ENCODE results near the gene MTSS2. TPM values are rescaled to one million over a fixed set of nuclear protein-coding genes. Genes with fewer than 3 reads are reported as not detected.

Gene MTSS2
- total RNA-seq, 1 experiment from 2014 or later: 64.1 TPM

DNA sequence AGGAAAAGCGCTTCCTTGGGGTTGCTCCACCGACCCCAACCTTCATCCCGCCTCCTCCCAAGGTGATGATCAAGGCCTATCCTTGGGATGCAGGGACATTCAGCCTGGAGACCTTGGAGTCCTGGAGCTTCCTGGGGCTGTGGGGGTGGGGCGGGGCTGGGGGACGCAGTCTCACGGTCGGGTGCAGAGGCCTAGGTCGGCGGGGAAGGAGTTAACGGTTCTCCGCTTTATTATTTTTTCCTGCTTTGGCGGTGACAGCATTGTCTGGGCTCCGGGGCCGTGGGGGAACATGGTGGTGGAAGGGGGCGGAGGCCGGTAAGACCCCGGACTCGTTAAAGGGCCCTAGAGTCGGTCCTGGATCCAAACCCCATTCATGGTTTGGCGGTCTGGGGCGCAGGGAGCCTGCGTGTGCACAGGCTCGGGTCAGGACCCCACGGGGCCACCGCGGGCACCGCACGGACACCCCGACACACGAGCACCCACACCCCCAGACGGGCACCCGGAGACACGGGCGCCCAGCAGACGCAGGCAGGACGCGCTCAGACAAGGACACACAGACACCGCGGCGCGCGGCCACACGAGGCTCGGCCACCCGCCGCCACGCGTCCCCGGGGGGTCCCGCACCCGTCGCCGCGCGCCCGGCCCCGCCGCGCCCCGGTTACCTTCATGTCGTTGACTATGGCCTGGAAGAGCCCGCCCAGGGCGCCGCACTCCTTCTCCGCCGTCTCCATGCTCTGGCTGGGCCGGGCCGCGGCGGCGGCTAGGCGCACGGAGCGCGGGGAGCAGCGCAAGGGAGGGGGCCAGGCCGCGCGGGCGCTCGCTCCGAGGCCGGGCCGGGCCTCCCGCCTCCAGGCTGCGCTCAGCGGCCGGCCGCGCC lies 554 bp downstream of the MTSS2 start:
- Mint-ChIP-seq H3K36me3 (ENCODE audit: insufficient read depth, unreplicated experiment) (peaks cover 22% of the 10 kb centered on the region), H3K27ac (ENCODE audit: unreplicated experiment) (peak overlapping the region; percentile 45), H3K4me1 (ENCODE audit: low read depth, unreplicated experiment) (peaks cover 29% of the 10 kb centered on the region), H3K4me3 (ENCODE audit: unreplicated experiment) (peak overlapping the region; percentile 76), H3K27me3 (ENCODE audit: insufficient read depth, unreplicated experiment) (no peaks in the 10 kb centered on the region), H3K9me3 (ENCODE audit: unreplicated experiment) (no peaks in the 10 kb centered on the region)
- DNase-seq: no peak
- ChIA-PET POLR2A (no interaction called here), CTCF (no interaction called here)
- H3K4me1 ChIP-seq: peaks cover 39% of the 10 kb centered on the region
- no peaks in the 10 kb centered on the region for H3K27me3 ChIP-seq (replicated peaks; ENCODE audit: control insufficient read depth, insufficient read depth, low read length)
- intact Hi-C loops (cut with micrococcal nuclease; ENCODE audit: unreplicated experiment): loop anchor here (1.0 kb wide), 1 partner anchor 9 kb away; no protein-coding TSS in a partner anchor
- TF ChIP-seq CTCF (IDR thresholded peaks at IDR 0.05; ENCODE audit: insufficient read depth in 1 of 2, low read depth in 1 of 2, low read length in 1 of 2, severe bottlenecking in 1 of 2, unreplicated experiment in 1 of 2): no peak
- H3K9me3 ChIP-seq: no peaks in the 10 kb centered on the region
- BruUV-seq (replicated peaks): no TSS peak
- H3K36me3 ChIP-seq (ENCODE audit: control insufficient read depth, insufficient read depth, low read length): peaks cover 2% of the 10 kb centered on the region; the same call in 1 of the 2 replicates
- peak overlapping the region; percentile 95 for H3K4me3 ChIP-seq (ENCODE audit: low read depth, low read length)

- CTCF ChIA-PET: no interaction called here
These were observed 1.4 kb downstream of the MTSS2 start for GRCh38 chr16:70684146-70685060.

More at GRCh38 chr16:70684146-70685060, 1.4 kb downstream of the MTSS2 start:
- H3K27me3 Mint-ChIP-seq (ENCODE audit: insufficient read depth, unreplicated experiment): no peaks in the 10 kb centered on the region
- peaks cover 21% of the 10 kb centered on the region for H3K36me3 Mint-ChIP-seq (ENCODE audit: insufficient read depth, unreplicated experiment)
- H3K27ac Mint-ChIP-seq (ENCODE audit: unreplicated experiment): peak overlapping the region; percentile 45
- peaks cover 2% of the 10 kb centered on the region; the same call in 1 of the 2 replicates for H3K36me3 ChIP-seq (ENCODE audit: control insufficient read depth, insufficient read depth, low read length)
- no peaks in the 10 kb centered on the region for H3K27me3 ChIP-seq (replicated peaks; ENCODE audit: control insufficient read depth, insufficient read depth, low read length)
- H3K4me3 ChIP-seq (ENCODE audit: low read depth, low read length): peak overlapping the region; percentile 95
- intact Hi-C loops (cut with micrococcal nuclease; ENCODE audit: unreplicated experiment): loop anchor here (1.0 kb wide), 1 partner anchor 10 kb away; no protein-coding TSS in a partner anchor
- BruUV-seq (replicated peaks): no TSS peak
- no peaks in the 10 kb centered on the region for H3K9me3 Mint-ChIP-seq (ENCODE audit: unreplicated experiment)
- peaks cover 29% of the 10 kb centered on the region for H3K4me1 Mint-ChIP-seq (ENCODE audit: low read depth, unreplicated experiment)
- H3K4me1 ChIP-seq: peaks cover 39% of the 10 kb centered on the region
- H3K4me3 Mint-ChIP-seq (ENCODE audit: unreplicated experiment): peak overlapping the region; percentile 76
- H3K9me3 ChIP-seq: no peaks in the 10 kb centered on the region
- DNase-seq: no peak
- POLR2A ChIA-PET: no interaction called here
- no peak for TF ChIP-seq CTCF (IDR thresholded peaks at IDR 0.05; ENCODE audit: insufficient read depth in 1 of 2, low read depth in 1 of 2, low read length in 1 of 2, severe bottlenecking in 1 of 2, unreplicated experiment in 1 of 2)

All from Caco-2 (cell line).